PC-9 (cell line): ENCODE measurements around the gene CXorf38. TPM values are rescaled to one million over a fixed set of nuclear protein-coding genes. Genes with fewer than 3 reads are reported as not detected.

ENCODE experiments used
- BruUV-seq: library from RNA; stranded (reverse); fragments of 400-500 nt; replicated peaks from 2 replicates; lab custom pipeline; 2021; lab: Mats Ljungman, UMichigan
- CTCF ChIA-PET: fragments of 300-600 bp; sonication (Branson Sonifier 250); formaldehyde crosslinking; loops from one replicate; lab custom pipeline; 2022; ENCODE audit warnings: antibody characterized with exemption; lab: Charles Lee
- POLR2A ChIA-PET: fragments of 300-600 bp; sonication (Branson Sonifier 250); formaldehyde crosslinking; loops from one replicate; lab custom pipeline; 2022; ENCODE audit warnings: antibody characterized with exemption; ENCODE audit not compliant: unreplicated experiment; lab: Charles Lee
- DNase-seq, 2 experiments: peaks; one replicate each; pipeline versions ENCODE4 v3.0.0 to v3.0.0-alpha.2; 2015 to 2022; ENCODE audit warnings: mixed read lengths in 1 of 2
- H2AFZ ChIP-seq: fragments of 200-600 bp; sonication (generic); 2 replicates; pipeline ENCODE4 v1.8.1; 2017; ENCODE audit warnings: antibody characterized with exemption
- H3F3A ChIP-seq: fragments of 200-600 bp; sonication (generic); 2 replicates; pipeline ENCODE4 v1.8.1; 2017; ENCODE audit warnings: antibody characterized with exemption, mild to moderate bottlenecking, low read depth; ENCODE audit not compliant: insufficient read depth
- H3K27ac ChIP-seq: fragments of 200-600 bp; sonication (generic); 2 replicates; pipeline ENCODE4 v1.6.1; 2016; ENCODE audit warnings: mixed run types
- H3K27me3 ChIP-seq: fragments of 200-600 bp; sonication (generic); 2 replicates; pipeline ENCODE4 v1.6.1; 2016; ENCODE audit warnings: low read depth, mixed run types; ENCODE audit not compliant: insufficient read depth
- H3K36me3 ChIP-seq: fragments of 200-600 bp; sonication (generic); 2 replicates; pipeline ENCODE4 v1.6.1; 2016; ENCODE audit warnings: low read depth, mixed run types
- H3K4me1 ChIP-seq: fragments of 200-600 bp; sonication (generic); replicated peaks from 2 replicates; pipeline ENCODE4 v1.6.1; 2016; ENCODE audit warnings: mixed run types; ENCODE audit not compliant: insufficient read depth
- H3K4me2 ChIP-seq: fragments of 200-600 bp; sonication (generic); 2 replicates; pipeline ENCODE4 v1.6.1; 2017; ENCODE audit warnings: mixed run types
- H3K4me3 ChIP-seq: fragments of 200-600 bp; sonication (generic); 2 replicates; pipeline ENCODE4 v1.6.1; 2016; ENCODE audit warnings: mixed run types
- H3K79me2 ChIP-seq: fragments of 200-600 bp; sonication (generic); 2 replicates; pipeline ENCODE4 v1.6.1; 2017; ENCODE audit warnings: low read depth, mixed run types
- H3K9me2 ChIP-seq: fragments of 200-600 bp; sonication (generic); 2 replicates; pipeline ENCODE4 v1.8.1; 2017; ENCODE audit warnings: mild to moderate bottlenecking; ENCODE audit not compliant: insufficient read depth
- H3K9me3 ChIP-seq: fragments of 200-600 bp; sonication (generic); 2 replicates; pipeline ENCODE4 v1.8.1; 2016; ENCODE audit warnings: low read depth; ENCODE audit not compliant: insufficient read depth
- H4K20me1 ChIP-seq: fragments of 200-600 bp; sonication (generic); 2 replicates; pipeline ENCODE4 v1.8.1; 2017; ENCODE audit not compliant: insufficient read depth
- CTCF ChIP-seq: fragments of 200-600 bp; sonication (generic); conservative IDR thresholded peaks from 2 replicates; pipeline ENCODE4 v1.6.1; 2017; ENCODE audit warnings: mixed run types, antibody characterized with exemption, mild to moderate bottlenecking, moderate library complexity
- EZH2 ChIP-seq: fragments of 200-600 bp; sonication (generic); IDR thresholded peaks from 2 replicates; pipeline ENCODE4 v1.8.0; 2017; ENCODE audit warnings: antibody characterized with exemption, low read depth
- intact Hi-C: fragments of 100-400 bp; cut with micrococcal nuclease; formaldehyde crosslinking; loops from one replicate; pipeline ENCODE4 v1.10.0; 2022; ENCODE audit not compliant: unreplicated experiment
- total RNA-seq: library from RNA; stranded (reverse); gene quantifications from 2 replicates; pipeline ENCODE4 v1.2.3, GENCODE V29; 2021

Gene CXorf38
- total RNA-seq, 1 experiment from 2014 or later = 5.3 TPM

GRCh38 chrX:40663078-40663740 lies 15.8 kb upstream of the CXorf38 start:
- no peaks in the 10 kb centered on the region for H3K36me3 ChIP-seq
- H3K27ac ChIP-seq = no peak overlapping the region
- H3K4me2 ChIP-seq = no peak overlapping the region
- CTCF ChIA-PET = no interaction called here
- POLR2A ChIA-PET = no interaction called here
- H4K20me1 ChIP-seq = no peaks in the 10 kb centered on the region
- H3K4me1 ChIP-seq = no peaks in the 10 kb centered on the region
- no peaks in the 10 kb centered on the region for H3K79me2 ChIP-seq
- no peak for DNase-seq
- no peak overlapping the region for H3K4me3 ChIP-seq
- intact Hi-C loops = no loop called here
- no peak for TF ChIP-seq CTCF
- TF ChIP-seq EZH2 = no peak
- H2AFZ ChIP-seq = no peak overlapping the region
- H3K9me2 ChIP-seq = no peaks in the 10 kb centered on the region
- H3K27me3 ChIP-seq = no peaks in the 10 kb centered on the region
- BruUV-seq = no TSS peak
- no peaks in the 10 kb centered on the region for H3F3A ChIP-seq
- no peaks in the 10 kb centered on the region for H3K9me3 ChIP-seq

GRCh38 chrX:40661489-40661888 lies 14.1 kb upstream of the CXorf38 start:
- no peaks in the 10 kb centered on the region for H3F3A ChIP-seq
- H3K4me3 ChIP-seq = no peak overlapping the region
- H3K36me3 ChIP-seq = no peaks in the 10 kb centered on the region
- no peaks in the 10 kb centered on the region for H4K20me1 ChIP-seq
- no peak for DNase-seq
- H3K9me2 ChIP-seq = no peaks in the 10 kb centered on the region
- H3K4me2 ChIP-seq = no peak overlapping the region
- no peaks in the 10 kb centered on the region for H3K9me3 ChIP-seq
- no peaks in the 10 kb centered on the region for H3K27me3 ChIP-seq
- intact Hi-C loops = no loop called here
- no peak overlapping the region for H2AFZ ChIP-seq
- no peaks in the 10 kb centered on the region for H3K4me1 ChIP-seq
- BruUV-seq = no TSS peak
- POLR2A ChIA-PET = no interaction called here
- no peak for TF ChIP-seq CTCF
- TF ChIP-seq EZH2 = no peak
- H3K27ac ChIP-seq = no peak overlapping the region
- CTCF ChIA-PET = no interaction called here
- H3K79me2 ChIP-seq = no peaks in the 10 kb centered on the region

- no peaks in the 10 kb centered on the region for H3K79me2 ChIP-seq
- DNase-seq = no peak
- ChIA-PET POLR2A (no interaction called here), CTCF (no interaction called here)
- intact Hi-C loops = no loop called here
- H3F3A ChIP-seq = no peaks in the 10 kb centered on the region
- H3K27ac ChIP-seq = no peak overlapping the region
- H3K4me3 ChIP-seq = no peak overlapping the region
- no peaks in the 10 kb centered on the region for H3K9me3 ChIP-seq
- H3K4me2 ChIP-seq = no peak overlapping the region
- H3K27me3 ChIP-seq = no peaks in the 10 kb centered on the region
- H3K4me1 ChIP-seq = no peaks in the 10 kb centered on the region
- no peaks in the 10 kb centered on the region for H3K36me3 ChIP-seq
- TF ChIP-seq CTCF = no peak
- no peak for TF ChIP-seq EZH2
- H2AFZ ChIP-seq = no peak overlapping the region
- BruUV-seq = no TSS peak
- H4K20me1 ChIP-seq = no peaks in the 10 kb centered on the region
- H3K9me2 ChIP-seq = no peaks in the 10 kb centered on the region
Measured at GRCh38 chrX:40660381-40660780, 13.0 kb upstream of the CXorf38 start.
